GM19455 (cell line): ENCODE data around the gene PCNT.

Experiments
- ATAC-seq: cut with Tn5 transposase; IDR thresholded peaks from one replicate; pipeline ENCODE4 v1.9.1; 2021; ENCODE audit not compliant: unreplicated experiment

PCNT gene

GRCh38 chr21:46471514-46471913, 147.6 kb downstream of the PCNT start:
- no peak for ATAC-seq

GRCh38 chr21:46472246-46472645, 148.3 kb downstream of the PCNT start:
- ATAC-seq, result no peak

GRCh38 chr21:46474382-46474781, 150.4 kb downstream of the PCNT start:
- ATAC-seq, result no peak

DNA sequence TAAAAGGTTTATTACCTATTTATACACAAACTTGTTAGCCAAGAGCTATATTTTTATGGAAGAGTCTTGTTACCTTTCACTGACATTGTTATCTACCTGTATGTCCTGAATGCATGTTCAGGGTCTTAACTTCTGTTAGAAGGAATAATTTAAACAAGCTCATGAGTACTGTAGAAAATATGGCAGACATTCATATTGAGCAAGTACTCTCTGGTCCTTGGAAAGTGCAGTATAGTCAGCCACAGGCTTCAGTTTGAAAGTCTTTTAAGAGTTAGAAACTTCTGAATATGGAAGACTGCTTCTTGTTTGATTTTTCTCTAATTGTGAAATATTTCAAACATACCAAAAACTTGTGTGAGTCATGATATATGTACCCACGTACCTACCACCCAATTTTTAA, 151.3 kb downstream of the PCNT start:
- no peak for ATAC-seq

GRCh38 chr21:46477765-46478164, 153.8 kb downstream of the PCNT start:
- no peak for ATAC-seq

- no peak for ATAC-seq
Observed at GRCh38 chr21:46478910-46479309, 155.0 kb downstream of the PCNT start.

DNA sequence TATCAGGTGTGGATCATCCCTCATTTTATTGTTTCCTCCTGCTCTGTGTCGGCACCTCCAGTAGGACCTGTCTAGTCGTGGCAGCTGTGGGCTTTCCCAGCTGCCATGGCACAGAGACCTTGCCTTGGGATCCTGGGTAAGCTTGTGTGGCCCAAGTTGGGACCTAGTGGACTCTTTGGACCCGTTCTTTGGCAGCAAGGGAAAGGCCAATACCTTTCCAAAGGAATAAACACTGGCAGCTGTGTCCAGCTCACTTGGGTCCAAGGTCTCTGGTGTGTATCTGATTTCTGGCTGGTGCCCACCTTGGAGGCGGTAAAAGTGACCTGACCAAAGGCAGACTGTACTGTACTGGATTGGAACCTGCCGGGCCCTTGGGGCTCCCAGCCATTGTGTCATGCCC, 156.5 kb downstream of the PCNT start:
- no peak for ATAC-seq

GRCh38 chr21:46482225-46482845, 158.4 kb downstream of the PCNT start:
- no peak for ATAC-seq

GRCh38 chr21:46482846-46483231, 158.9 kb downstream of the PCNT start:
- no peak for ATAC-seq

DNA sequence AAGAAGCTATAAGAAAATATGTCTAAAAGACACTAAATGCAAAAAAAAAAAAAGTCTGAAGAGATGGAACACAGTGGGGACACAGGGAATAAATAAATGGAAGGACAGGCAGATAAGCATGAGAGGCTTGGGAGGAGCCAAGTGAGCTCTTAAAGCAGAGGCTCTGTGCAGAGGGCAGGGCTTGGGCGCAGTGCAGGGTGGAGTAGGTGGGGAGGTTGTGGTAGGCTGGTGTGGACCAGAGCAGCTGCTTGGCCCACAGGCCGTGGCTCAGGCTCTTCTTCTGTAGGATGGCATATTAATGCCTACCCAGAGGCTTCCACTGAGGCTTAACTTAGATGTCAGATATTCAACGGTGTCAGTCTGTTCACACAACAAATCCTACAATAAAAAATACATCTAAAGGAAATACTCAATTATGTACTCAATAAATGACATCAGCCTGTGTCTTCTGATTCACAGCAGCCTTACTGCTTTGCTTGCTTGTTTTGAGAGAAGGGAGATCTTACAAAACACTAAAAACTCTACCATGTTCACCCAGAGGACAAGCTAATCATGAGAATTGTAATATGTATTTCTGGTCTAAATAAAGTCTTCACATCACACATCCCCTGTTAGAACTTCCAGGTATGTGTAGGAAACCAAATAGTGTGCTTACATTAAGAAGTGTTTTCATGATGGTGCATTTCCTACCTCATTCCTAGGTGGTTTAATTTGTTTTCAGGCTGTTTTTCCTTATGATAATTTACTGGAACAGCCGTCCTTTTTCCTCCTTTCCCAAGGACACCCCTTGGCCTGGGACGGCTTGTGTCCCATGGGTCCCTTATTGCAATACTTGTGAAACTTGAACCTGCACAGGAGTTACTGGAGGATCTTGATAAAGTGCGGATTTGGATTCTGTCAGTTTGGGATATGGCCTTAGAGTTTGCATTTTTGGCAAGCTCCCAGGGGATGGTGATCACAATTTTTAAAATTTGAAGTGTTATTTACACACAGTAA, 159.6 kb downstream of the PCNT start:
- no peak for ATAC-seq

DNA sequence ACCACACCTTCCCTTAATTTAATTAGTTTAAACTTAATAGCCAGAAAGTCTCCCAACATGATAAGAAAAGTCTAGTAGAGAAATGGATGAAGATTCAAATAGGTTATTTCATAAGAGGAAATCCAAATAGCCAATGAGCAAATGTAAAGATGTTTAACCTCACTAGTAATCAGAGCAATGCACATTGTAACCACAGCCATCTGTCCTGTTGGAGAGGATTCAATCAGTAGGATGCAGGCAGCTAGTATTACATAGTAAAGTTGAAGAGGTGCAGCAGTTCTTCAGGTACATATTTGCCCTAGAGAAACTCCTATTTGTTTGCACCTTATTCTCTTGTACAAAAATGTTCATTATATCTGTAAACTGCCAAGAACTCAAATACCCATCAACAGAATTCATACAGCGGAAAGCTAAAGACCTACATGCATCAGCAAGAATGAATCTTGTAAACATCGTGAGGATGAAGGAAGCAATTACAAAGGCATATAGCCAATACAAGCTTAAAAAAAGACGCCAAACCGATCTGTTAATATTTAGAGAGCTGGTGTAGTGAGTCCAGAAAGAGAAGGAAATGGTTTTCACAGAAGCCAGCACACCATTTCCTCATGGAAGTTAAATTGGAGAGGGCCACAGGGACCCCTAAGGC, 162.6 kb downstream of the PCNT start:
- ATAC-seq, result no peak

- no peak for ATAC-seq
Observed at GRCh38 chr21:46489162-46489663, 165.3 kb downstream of the PCNT start.

GRCh38 chr21:46489800-46490199, 165.8 kb downstream of the PCNT start:
- no peak for ATAC-seq

- no peak for ATAC-seq
Observed at GRCh38 chr21:46491553-46491952, 167.6 kb downstream of the PCNT start.

DNA sequence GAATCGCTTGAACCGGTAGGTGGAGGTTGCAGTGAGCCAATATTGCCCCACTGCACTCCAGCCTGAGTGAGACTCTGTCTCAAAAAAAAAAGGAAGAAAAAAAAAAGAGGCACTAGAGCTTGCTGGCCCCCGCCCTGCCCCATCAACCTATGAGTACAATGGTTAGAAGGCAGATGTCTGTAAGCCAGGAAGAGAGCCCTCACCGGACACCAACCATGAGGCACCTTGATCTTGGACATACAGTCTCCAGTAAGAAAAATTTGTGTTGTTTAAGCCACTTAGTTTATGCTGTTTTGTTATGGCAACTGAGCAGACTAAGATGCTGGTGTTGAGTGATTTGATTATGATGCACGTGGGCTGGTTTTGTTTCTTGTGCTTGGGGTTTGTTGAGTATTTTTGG, 168.9 kb downstream of the PCNT start:
- no peak for ATAC-seq

DNA sequence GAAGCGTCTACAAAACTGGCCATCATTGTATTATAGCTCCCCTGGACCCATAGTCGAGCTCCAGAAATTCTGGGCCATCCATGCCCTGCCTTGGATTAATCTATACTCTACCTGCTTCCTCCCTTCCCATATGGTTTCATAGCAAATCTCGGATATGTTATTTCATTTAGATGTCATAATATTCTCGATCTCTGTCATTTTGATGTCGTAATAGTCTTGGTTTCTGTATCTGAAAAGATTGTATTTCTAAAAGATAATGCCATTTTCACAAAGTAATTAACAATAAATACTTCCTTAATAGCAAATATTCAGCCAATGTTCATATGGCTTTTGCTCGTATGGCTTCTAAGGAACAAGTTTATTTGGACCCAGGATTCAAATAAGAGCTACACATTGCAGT, 169.9 kb downstream of the PCNT start:
- ATAC-seq, result no peak
